GM12892 (cell line): ENCODE results near the gene SERTAD2.

ENCODE experiments used
- DNase-seq: peaks from one replicate; pipeline ENCODE4 v3.0.0; 2011; ENCODE audit not compliant: insufficient read length
- FAIRE-seq: peaks from 2 replicates; lab custom pipeline; 2011; peaks lifted over from hg19 to GRCh38; lab: Jason Lieb, UNC
- POLR2A ChIP-seq: IDR thresholded peaks from 2 replicates; pipeline ENCODE4 v1.6.1; 2011; ENCODE audit warnings: low read depth, low read length, control low read depth
- POLR2AphosphoS5 ChIP-seq: IDR thresholded peaks from 2 replicates; pipeline ENCODE4 v1.6.1; 2011; ENCODE audit warnings: low read depth, low read length, control low read depth
- TAF1 ChIP-seq: IDR thresholded peaks from 2 replicates; pipeline ENCODE4 v1.6.1; 2011; ENCODE audit warnings: low read depth, mild to moderate bottlenecking, control low read depth, low read length, borderline replicate concordance

Gene SERTAD2

GRCh38 chr2:64610316-64610855 lies 43.3 kb downstream of the SERTAD2 start:
- no peak for FAIRE-seq
- TF ChIP-seq TAF1 (no peak), POLR2A (no peak), POLR2AphosphoS5 (no peak)

DNA sequence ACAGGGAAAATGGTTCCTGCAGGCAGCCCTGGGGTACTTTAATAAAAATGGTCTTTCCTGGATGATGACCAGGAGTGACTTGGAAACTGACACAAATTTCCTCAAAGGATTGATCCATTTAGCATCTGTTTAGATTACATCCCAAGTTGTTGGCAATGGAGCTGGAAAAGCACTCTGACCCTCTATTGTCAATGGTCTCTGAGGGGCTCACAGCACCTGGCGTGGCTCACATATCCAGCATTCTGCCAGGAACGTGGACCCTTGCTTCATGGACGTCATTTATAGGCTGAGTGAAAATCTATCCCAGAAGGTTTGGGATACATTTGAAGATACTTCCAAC lies 43.8 kb downstream of the SERTAD2 start:
- no peak for TF ChIP-seq POLR2AphosphoS5
- TF ChIP-seq TAF1: no peak
- no peak for TF ChIP-seq POLR2A
- FAIRE-seq (no peak), DNase-seq (no peak)

More at GRCh38 chr2:64610316-64610855, 43.3 kb downstream of the SERTAD2 start:
- DNase-seq: no peak

- TF ChIP-seq POLR2A: peak; percentile 71; the same call in 1 of the 2 replicates
- no peak for TF ChIP-seq POLR2AphosphoS5
- TF ChIP-seq TAF1: no peak
- FAIRE-seq: peak; percentile 42
- DNase-seq: peak; percentile 87
Observed at GRCh38 chr2:64609227-64609941, 44.3 kb downstream of the SERTAD2 start.

DNA sequence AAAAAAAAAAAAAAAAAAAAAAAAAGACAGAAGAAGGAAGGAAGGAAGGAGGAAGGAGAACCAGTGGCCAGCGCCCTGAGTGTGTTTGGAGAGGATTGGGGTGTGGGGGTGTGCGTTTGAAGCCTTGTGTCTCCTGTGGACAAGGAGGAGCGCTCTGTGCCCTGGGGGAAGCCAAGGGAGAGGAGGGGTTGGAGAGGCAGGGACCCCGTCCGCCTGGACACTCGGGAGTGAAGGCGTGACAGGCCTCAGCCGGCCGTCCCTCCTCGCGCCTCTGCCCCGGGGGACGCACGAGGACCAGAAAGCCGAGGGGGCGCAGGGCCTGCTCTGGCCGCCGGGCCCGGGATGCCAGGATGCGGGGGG lies 44.9 kb downstream of the SERTAD2 start:
- no peak for TF ChIP-seq POLR2A
- TF ChIP-seq POLR2AphosphoS5: no peak
- no peak for TF ChIP-seq TAF1
- no peak for FAIRE-seq
- no peak for DNase-seq

DNA sequence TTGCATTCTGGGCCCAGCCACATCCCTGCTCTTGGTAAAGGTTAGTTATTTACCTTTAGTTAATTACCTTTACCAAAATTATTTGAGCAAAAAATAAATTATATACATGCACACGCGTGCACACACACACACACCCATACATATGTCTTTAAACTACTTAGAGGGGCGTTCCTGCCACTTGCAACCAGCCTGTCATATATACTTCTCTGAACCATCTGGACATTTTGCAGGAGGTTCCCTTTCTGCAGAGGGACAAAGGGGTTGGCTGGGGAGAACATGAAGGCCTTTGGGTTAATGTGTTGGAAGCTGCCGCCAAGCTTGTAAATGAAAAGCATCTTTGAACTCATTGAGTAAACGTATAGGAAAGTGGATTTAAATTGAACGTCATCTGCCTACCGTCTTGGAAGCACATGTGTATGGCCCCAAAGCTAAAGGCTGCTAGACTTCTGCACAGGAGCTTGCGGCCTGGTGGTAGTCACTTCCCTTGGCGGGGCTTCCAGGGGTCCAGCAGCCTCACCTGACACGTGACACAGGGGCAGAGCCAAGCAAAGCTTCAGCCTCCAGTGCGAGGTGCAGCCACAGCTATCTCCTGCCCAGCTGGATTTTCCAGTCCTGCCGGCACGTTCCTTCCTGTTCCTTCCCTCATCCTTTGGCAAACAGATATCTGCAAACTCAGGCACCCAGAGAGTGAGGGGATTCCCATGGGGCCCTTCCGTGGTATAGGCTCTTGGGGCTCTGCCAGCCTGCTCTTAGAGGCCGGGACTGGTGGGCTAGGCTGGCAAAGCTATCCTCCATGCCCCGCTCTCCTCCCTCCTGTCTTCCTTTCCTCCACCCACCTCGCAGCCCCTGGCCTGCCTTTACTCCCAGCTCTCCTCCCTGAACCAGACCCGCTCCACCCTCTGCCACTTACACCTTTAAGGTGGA lies 46.1 kb downstream of the SERTAD2 start:
- FAIRE-seq: peak; percentile 42
- DNase-seq: no peak
- TF ChIP-seq TAF1: no peak
- TF ChIP-seq POLR2A: no peak
- TF ChIP-seq POLR2AphosphoS5: no peak

DNA sequence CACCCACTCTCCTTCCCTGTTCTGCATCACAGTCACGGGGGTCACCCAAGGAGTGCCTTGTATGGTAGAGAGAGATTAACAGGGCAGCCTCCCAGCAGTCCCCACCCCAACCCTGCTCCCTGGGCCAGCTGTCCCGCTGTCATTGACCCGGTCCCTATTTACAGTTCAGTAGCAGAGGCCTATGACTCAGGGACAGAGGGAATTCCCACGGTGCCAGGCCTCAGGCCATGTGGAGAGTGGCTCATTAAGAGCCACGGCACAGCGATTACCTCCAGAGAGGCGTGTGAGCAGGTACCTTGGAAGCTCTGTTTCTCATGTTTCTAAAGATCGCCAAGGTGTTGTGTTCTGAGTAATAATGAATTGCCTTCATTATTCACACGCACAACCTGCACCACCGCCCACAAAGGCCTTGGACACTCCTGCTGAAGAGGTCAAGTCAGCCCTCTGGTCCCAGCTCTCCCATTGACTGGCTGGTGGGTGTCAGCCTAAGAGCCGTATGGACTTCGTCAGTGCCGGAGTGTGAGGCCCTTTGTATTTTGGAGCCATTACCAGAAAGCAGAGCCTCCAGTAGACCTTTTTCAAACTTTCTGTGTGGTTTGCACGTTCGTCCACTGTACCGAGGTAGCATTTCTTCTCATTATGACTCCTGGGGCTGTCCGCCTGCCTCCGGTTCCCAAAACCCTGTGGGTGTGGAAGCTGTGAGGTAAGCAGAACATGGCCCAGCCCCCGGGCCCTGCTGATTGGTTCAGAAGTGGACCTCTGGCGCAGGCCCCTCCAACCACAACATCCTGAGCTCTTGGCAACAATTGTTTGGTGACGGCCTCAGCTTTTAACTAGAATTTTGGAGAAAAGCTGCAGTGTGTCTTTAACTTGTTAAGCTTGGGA lies 47.0 kb downstream of the SERTAD2 start:
- DNase-seq (peak; percentile 83), FAIRE-seq (peak; percentile 94)
- peak; percentile 63 for TF ChIP-seq POLR2A
- TF ChIP-seq POLR2AphosphoS5: no peak
- peak; percentile 23; the same call in 1 of the 2 replicates for TF ChIP-seq TAF1

DNA sequence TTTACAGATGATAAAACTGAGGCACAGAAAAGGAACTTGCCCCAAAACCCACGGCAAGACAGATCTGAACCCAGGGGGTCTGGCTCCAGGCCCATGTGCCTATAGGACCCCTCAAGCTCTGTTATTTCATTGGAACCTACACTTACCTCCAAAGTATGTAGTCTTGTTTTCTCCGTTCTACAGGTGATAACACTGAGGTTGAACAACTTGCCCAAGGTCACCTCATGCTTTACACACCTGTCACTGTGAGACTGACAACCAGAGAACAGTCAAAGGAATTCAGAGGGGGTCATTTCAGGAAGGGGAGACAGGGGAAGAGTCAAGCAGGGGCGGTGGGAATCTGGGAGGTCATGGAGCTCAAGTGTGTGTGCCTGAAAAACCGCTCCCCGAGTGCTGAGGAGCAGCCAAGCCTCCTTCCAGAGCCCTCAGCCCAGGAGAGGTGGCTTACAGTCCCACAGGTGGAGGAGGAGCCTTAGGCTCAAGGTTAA lies 47.7 kb downstream of the SERTAD2 start:
- DNase-seq (no peak), FAIRE-seq (no peak)
- TF ChIP-seq POLR2AphosphoS5 (no peak), TAF1 (no peak), POLR2A (no peak)

DNA sequence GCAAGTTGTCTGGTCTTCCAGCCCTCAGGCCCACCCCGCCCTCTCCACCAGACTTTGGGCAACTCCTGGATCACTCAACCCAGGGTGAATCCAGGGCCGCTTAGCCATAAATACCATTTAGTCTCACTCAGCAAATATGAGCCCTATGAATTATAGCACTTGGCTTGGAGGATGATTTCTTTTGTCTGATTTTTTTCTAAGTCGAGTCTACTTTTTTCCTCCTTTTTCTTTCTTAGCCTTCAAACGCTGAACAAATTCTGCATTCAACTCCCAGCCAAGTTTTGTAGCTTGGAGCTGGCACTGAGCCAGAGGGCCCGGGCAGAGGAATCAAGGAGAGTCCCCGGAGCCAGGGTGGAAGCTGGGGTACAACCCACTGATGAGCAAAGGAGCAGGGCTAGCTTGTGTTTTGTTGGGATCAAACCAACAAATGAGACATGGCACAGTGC lies 48.7 kb downstream of the SERTAD2 start:
- DNase-seq (no peak), FAIRE-seq (no peak)
- TF ChIP-seq POLR2A: no peak

DNA sequence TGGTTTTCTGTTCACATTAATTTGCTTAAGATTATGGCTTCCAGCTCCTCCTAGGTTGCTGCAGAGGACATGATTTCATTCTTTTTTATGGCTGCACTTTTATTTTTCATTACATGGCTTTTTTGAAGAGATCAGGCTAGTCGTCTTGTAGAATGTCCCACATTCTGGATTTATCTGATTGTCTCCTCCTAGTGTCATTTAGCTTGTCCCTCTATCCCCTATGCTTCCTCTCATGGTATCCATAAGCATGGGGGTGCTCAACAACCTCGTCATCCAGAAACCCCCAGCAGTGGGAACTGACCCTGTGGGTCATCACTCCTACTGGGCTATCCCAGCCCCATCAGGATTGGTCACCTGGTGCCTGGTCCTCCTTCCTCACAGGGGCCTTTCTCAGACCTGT lies 49.6 kb downstream of the SERTAD2 start:
- FAIRE-seq (no peak), DNase-seq (no peak)
- no peak for TF ChIP-seq TAF1

DNA sequence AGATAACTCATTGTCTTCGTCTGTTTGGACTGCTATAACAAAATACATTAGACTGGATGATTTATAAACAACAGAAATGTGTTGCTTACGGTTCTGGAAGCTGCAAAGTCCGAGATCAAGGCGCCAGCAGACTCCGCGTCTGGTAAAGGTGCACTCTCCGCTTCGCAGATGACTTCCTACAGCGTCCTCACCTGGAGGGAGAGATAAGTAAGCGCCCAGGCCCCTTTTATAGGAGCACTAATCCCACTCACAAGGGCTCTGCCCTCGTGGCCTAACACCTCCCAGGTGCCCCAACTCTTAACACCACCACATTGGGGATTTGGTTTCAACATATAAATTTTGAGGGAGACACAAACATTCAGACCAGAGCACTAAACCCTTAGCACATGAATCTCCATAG lies 51.3 kb downstream of the SERTAD2 start:
- no peak for DNase-seq
- TF ChIP-seq POLR2A (no peak), POLR2AphosphoS5 (no peak), TAF1 (no peak)
- FAIRE-seq: no peak
